Stimulated activated naive CD8-positive, alpha-beta T cell treated with anti-CD3 and anti-CD28 coated beads, Interleukin-15, Interleukin-2, amounts not matched to agents 100 ng/mL and 50 ng/mL, for 24 hours (primary cell): ENCODE results near the gene EFCAB11.

Source experiments
- H3K27ac Mint-ChIP-seq: one replicate; pipeline ENCODE4 v1.8.0; 2021; ENCODE audit warnings: mild to moderate bottlenecking, mixed read lengths
- H3K27me3 Mint-ChIP-seq: one replicate; pipeline ENCODE4 v1.8.0; 2021; ENCODE audit warnings: mixed read lengths
- H3K36me3 Mint-ChIP-seq: one replicate; pipeline ENCODE4 v1.8.0; 2021; ENCODE audit warnings: low read depth, mixed read lengths
- H3K4me1 Mint-ChIP-seq: one replicate; pipeline ENCODE4 v1.8.0; 2021; ENCODE audit warnings: low read depth, mixed read lengths
- H3K4me3 Mint-ChIP-seq: one replicate; pipeline ENCODE4 v1.8.0; 2021; ENCODE audit warnings: mild to moderate bottlenecking, mixed read lengths
- H3K9me3 Mint-ChIP-seq: one replicate; pipeline ENCODE4 v1.8.0; 2021; ENCODE audit warnings: mixed read lengths

The EFCAB11 gene

DNA sequence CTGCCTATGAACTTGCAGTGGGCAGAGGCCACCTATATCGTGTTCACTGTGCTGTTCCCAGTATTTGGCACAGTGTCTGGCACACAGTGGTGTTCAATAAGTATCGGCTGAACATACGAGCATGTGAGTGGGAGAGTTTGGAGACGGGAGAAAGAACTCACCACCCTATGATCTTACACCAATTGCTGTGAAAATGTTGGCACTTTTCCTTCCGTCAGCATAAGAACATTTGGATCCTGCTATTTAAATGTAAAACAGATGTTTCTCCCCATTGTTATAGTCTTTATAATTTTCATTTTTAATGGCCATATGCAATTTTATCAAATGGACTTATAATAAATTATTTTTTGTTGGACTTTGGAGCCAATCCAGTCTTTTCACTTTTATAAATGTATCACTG lies 144.4 kb downstream of the EFCAB11 start:
- Mint-ChIP-seq H3K27me3 (peaks cover 7% of the 10 kb centered on the region), H3K9me3 (no peaks in the 10 kb centered on the region), H3K27ac (no peak overlapping the region), H3K4me3 (no peak overlapping the region), H3K36me3 (no peaks in the 10 kb centered on the region), H3K4me1 (no peaks in the 10 kb centered on the region)

DNA sequence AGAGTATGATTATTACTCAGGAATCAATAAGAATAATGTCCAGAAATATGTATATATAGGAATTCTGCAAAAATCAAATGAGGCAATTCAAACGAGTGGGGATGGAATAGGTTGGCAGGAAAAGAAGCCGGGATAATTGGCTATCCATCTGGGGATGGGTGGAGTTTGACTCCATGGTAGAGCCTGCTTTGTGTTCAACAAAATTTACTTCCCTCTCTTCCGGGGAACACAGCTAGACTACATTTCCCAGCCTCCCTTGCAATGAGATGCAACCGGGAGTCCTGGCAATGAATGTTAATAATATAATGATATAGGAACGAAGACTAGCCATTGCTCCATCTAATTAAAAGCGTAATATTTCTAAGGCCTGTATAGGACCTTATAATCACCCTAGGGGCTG lies 146.6 kb downstream of the EFCAB11 start:
- Mint-ChIP-seq H3K27me3 (peaks cover 4% of the 10 kb centered on the region), H3K9me3 (no peaks in the 10 kb centered on the region), H3K4me3 (no peak overlapping the region), H3K4me1 (no peaks in the 10 kb centered on the region), H3K36me3 (no peaks in the 10 kb centered on the region), H3K27ac (no peak overlapping the region)

DNA sequence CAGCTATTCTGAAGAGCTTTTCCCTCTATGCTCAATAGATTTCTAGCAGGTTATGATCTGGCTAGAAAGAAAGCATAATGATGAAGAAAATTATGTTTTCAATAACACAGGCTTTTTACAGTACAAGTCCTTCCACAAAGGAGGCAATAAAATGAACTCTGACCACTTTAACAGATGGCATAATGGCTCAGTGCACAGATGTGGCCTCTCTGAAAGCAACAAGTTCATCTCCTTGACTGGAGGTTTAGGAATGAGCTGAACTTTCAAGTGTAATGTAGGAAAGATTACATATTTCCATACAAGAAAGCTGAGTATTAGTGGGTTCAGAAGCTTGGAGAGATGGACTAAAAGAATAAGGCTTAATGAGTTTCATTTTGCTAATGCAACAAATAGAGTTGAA lies 147.4 kb downstream of the EFCAB11 start:
- no peak overlapping the region for H3K27ac Mint-ChIP-seq
- H3K4me1 Mint-ChIP-seq, result no peaks in the 10 kb centered on the region
- no peak overlapping the region for H3K4me3 Mint-ChIP-seq
- no peaks in the 10 kb centered on the region for H3K36me3 Mint-ChIP-seq
- peaks cover 4% of the 10 kb centered on the region for H3K27me3 Mint-ChIP-seq
- H3K9me3 Mint-ChIP-seq, result no peaks in the 10 kb centered on the region

DNA sequence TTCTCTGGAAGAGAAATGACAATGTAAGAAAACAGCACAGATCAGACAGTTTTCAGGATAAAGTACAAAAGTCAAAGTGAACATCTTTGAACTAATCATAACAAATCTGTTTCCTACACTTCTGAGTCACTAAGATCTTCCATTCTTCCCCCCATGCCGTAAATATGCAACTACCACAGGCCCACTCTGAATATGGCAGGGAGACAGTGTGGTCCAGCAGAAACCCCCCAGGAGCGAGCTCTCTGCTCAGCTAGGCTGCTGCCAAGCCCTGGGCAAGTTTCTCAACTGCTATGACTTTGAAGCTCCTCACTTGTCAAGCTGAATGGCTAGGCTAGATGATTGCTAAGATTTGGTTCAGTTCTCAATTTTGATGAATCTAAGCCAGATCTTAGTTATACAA lies 148.1 kb downstream of the EFCAB11 start:
- no peaks in the 10 kb centered on the region for H3K9me3 Mint-ChIP-seq
- H3K4me1 Mint-ChIP-seq, result no peaks in the 10 kb centered on the region
- H3K27ac Mint-ChIP-seq, result no peak overlapping the region
- no peak overlapping the region for H3K4me3 Mint-ChIP-seq
- peaks cover 4% of the 10 kb centered on the region for H3K27me3 Mint-ChIP-seq
- H3K36me3 Mint-ChIP-seq, result no peaks in the 10 kb centered on the region

DNA sequence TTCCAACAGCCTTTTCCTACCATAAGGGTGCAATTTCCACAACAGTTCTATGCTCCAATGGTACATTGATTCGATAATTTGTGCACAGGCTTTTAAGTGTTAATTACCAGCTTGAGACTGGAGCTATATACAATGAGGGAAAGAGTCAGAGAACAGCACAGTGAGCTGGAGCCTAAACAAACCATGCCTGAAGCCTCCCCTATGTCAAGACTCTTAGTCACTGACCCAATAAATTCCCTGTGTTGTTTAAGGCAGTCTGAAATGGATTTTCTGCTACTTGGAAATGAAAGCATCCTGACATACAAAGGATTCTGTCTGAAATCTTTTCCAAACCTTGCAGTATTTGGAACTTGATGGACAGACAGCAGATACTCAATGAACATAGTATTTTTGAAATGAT lies 149.0 kb downstream of the EFCAB11 start:
- Mint-ChIP-seq H3K9me3 (no peaks in the 10 kb centered on the region), H3K4me1 (no peaks in the 10 kb centered on the region), H3K36me3 (no peaks in the 10 kb centered on the region), H3K4me3 (no peak overlapping the region), H3K27me3 (no peaks in the 10 kb centered on the region), H3K27ac (no peak overlapping the region)

DNA sequence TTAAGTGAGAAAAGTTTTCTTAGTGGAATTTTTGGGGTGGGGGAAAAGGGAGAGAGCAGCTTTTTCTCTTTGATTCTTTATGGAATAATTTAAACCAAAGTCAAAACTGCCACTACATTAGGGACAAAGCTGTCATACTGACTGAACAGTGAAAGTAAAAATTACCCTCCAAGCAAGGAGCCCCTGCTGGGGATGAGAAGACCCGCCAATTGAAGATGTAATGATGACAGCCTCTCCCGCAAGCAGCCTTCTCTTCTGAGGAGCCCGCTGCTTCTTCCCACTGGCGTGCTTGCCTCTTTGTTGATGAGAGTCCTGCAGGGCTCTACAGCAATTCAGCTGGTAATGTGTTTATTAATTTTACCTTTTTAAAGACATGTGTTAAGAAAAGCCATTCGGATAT lies 151.0 kb downstream of the EFCAB11 start:
- H3K4me1 Mint-ChIP-seq, result no peaks in the 10 kb centered on the region
- no peak overlapping the region for H3K27ac Mint-ChIP-seq
- no peak overlapping the region for H3K4me3 Mint-ChIP-seq
- H3K27me3 Mint-ChIP-seq, result no peaks in the 10 kb centered on the region
- H3K9me3 Mint-ChIP-seq, result no peaks in the 10 kb centered on the region
- H3K36me3 Mint-ChIP-seq, result no peaks in the 10 kb centered on the region

DNA sequence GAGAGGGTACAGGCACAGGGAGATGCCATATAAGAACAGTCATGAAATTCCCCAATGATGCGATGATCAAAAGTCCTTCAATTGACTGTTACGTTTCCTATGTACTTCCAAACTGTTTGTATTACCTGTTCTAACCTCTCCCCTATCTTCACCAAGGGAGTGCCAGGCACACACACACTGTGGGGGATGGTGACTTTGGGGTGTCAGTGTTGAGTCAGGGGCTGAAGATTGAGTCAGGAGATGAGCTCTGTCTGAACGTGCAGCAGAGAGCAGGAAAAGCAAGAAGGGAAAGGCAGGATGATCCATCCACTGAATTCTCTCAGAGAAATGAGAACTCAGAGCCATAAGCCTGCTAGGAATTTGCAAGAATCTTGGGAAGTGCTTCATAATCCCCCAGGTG lies 153.4 kb downstream of the EFCAB11 start:
- H3K27ac Mint-ChIP-seq, result no peak overlapping the region
- H3K36me3 Mint-ChIP-seq, result no peaks in the 10 kb centered on the region
- H3K27me3 Mint-ChIP-seq, result no peaks in the 10 kb centered on the region
- no peaks in the 10 kb centered on the region for H3K9me3 Mint-ChIP-seq
- no peak overlapping the region for H3K4me3 Mint-ChIP-seq
- no peaks in the 10 kb centered on the region for H3K4me1 Mint-ChIP-seq

DNA sequence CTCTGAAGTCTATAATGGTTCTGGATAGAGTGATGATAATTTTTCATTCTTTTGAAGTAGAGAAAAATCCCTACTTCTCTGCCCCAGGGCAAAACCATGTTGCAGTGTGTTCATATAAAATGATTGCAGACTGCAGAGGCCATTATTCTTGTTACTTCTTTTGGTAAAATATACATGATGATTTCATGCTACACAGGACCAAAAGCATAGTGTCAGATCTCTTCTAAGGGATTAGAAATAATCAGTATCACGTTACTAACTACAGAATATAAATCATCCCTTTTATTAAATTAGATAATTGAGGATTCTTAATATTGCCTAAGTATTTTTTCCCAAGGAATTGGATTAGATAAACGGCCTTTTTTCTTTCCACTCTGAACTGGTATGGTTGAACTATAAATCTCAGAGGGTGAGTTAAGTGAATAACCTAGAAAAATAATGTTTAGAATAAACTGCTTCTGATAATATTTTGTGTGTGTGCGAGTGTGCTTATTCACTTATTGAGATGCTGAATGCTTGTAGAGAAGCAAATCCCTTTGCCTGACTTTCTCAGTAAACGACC lies 156.2 kb downstream of the EFCAB11 start:
- H3K27me3 Mint-ChIP-seq, result no peaks in the 10 kb centered on the region
- no peaks in the 10 kb centered on the region for H3K36me3 Mint-ChIP-seq
- H3K27ac Mint-ChIP-seq, result no peak overlapping the region
- no peak overlapping the region for H3K4me3 Mint-ChIP-seq
- no peaks in the 10 kb centered on the region for H3K9me3 Mint-ChIP-seq
- no peaks in the 10 kb centered on the region for H3K4me1 Mint-ChIP-seq

DNA sequence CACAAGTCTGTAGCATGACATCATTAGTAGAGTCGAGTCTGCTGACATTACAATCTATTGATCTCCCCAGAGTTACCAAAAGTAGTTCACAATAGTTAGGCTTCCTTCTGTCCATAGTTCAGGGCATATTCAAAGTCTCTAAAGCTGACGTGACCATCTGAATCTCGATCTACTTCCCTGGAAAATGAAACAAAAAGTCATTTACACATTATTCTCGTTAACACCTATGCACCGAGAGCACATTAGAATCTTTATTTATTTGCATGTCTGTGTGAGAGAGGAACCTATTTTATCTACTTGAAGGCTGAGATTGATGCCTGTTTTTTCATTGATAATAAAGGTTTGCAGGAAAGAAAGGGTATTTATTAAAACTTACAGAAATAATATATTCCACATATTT lies 157.4 kb downstream of the EFCAB11 start:
- H3K27ac Mint-ChIP-seq, result no peak overlapping the region
- H3K36me3 Mint-ChIP-seq, result no peaks in the 10 kb centered on the region
- H3K27me3 Mint-ChIP-seq, result no peaks in the 10 kb centered on the region
- no peaks in the 10 kb centered on the region for H3K9me3 Mint-ChIP-seq
- no peak overlapping the region for H3K4me3 Mint-ChIP-seq
- no peaks in the 10 kb centered on the region for H3K4me1 Mint-ChIP-seq

DNA sequence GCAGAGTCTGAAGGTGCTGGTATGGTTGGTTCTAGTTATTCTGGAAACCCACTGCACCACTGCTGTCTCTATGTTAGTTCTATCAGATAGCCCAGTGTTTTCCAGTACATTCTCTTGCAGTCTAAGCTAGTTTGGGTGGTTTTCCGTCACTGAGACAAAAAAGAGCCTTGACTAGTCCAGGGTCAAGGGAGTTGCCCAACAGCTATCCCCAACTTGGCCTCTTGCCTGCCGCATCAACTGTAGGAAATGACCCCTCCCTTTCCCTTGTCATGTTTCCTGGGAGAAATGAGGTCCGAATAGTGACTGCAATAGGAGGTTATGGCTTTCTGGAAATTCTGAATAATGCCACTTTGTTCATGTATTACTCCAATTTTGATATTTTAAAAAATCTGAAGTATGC lies 160.4 kb downstream of the EFCAB11 start:
- Mint-ChIP-seq H3K4me1 (no peaks in the 10 kb centered on the region), H3K4me3 (no peak overlapping the region), H3K27me3 (no peaks in the 10 kb centered on the region), H3K36me3 (no peaks in the 10 kb centered on the region), H3K27ac (no peak overlapping the region), H3K9me3 (no peaks in the 10 kb centered on the region)

DNA sequence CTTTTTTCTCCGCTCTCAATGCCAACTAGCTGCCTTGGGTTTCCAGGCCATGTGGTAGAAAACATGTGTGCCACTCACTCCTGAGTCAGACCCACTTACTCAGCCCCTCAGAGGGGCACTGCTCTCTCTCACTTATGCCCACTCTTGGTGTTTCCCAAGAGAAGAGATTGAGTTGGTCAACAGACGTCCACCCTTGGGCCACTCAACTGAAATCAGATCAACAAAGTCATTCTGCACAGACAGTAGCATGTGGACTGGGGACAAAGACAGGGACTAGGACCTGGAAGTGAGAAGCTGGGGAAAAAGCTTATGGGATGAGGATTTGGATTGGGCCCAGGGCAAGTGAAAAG lies 161.2 kb downstream of the EFCAB11 start:
- Mint-ChIP-seq H3K4me3 (no peak overlapping the region), H3K27me3 (no peaks in the 10 kb centered on the region)

DNA sequence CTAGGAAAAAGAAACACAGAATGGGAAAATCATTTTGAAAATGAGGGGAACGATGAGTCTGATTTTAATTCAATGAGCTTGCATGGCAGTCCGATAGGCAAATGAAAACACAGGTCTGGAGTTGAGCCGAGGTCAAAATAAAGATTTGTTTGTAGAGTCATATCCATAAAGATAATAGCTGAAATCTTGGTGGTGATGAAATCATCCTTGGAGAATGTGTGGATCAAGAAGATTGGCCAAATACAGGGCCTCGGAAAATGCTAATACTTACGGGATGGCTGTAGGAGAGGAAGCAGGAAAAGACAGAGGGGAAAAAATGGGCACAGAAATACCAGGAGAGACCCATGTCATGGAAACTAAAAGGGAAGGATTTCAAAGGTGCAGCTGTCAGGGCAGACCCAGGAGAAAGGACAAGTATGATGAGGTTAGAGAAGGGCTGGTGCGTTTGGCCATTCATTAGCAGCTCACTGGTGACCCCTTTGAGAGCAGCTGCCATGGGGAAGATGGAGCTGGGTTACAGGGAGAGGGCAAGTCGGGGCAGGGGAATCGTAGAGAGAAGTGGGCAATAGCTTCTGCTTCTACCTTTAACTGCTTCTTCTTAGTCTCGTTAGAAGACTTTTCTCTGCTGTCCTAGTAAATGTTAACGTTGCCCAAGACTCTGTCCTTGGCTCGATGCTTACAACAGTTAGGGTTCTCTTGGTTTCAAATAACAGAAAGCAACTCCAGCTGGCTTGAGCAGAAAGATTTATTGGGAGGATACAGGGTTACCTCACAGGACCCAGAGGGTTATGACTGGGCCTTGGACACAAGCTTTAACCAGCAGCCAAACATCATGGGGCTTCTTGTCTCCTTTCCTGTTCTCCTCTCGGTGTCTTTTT lies 161.8 kb downstream of the EFCAB11 start:
- Mint-ChIP-seq H3K9me3 (no peaks in the 10 kb centered on the region), H3K27ac (no peak overlapping the region), H3K4me1 (no peaks in the 10 kb centered on the region), H3K36me3 (no peaks in the 10 kb centered on the region), H3K4me3 (no peak overlapping the region), H3K27me3 (no peaks in the 10 kb centered on the region)

More for the DNA sequence above, 161.2 kb downstream of the EFCAB11 start:
- Mint-ChIP-seq H3K9me3 (no peaks in the 10 kb centered on the region), H3K4me1 (no peaks in the 10 kb centered on the region), H3K27ac (no peak overlapping the region), H3K36me3 (no peaks in the 10 kb centered on the region)

DNA sequence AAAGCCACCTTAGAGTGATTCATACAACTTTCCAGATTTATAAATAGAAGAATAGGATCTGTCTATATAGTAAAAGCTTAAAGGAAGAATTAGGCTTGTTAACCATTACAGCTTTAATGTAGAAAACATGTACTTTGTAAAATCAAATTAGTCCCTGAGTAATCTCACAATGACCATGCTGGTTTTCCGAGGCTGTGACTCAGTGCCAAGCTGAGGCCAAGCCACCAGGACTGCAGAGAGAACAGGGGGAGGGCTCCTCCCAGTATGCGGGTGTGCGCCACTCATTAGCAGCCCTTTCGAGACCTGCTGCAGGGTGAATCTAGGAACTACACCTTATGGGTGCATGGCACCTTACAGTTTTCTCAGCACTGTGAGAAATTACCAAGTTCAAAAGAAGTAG lies 167.0 kb downstream of the EFCAB11 start:
- Mint-ChIP-seq H3K4me3 (no peak overlapping the region), H3K9me3 (no peaks in the 10 kb centered on the region), H3K27me3 (no peaks in the 10 kb centered on the region), H3K4me1 (no peaks in the 10 kb centered on the region), H3K27ac (no peak overlapping the region), H3K36me3 (no peaks in the 10 kb centered on the region)

DNA sequence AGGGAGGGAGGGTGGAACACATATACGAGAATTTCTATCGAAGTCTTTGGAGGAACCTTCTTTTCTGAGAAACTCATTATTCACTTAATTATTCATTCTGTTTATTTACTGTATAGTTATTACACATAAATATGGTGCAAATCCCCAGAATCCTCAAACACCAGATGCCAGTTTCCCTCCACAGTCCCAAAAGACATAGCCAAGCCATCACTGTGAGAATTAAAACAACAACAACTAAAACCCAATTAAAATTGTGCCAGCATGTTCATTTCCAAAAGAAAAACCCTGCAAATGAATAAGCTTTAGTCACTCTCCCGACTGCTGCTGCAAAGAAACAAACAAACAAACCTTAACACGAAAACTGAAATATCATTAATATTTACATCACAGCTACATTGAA lies 173.5 kb downstream of the EFCAB11 start:
- Mint-ChIP-seq H3K36me3 (no peaks in the 10 kb centered on the region), H3K9me3 (no peaks in the 10 kb centered on the region), H3K27ac (no peak overlapping the region)

DNA sequence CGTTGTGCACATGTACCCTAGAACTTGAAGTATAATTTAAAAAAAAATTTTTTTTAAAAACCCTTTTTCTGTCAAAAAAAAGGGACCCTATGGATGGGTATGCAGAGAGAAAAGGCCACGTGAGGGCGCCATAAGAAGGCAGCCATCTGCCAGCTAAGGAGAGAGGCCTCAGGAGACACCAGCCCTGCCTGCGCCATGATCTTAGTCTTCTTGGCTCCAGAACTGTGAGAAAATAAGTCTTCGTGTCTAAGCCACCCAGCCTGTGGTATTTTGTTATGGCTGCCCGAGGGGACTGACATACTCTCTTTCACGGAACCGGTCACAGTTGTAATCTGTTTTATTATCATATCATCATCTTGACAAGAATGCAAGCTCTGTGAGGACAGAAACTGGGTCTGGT lies 174.8 kb downstream of the EFCAB11 start:
- Mint-ChIP-seq H3K4me3 (no peak overlapping the region), H3K27ac (no peak overlapping the region), H3K36me3 (no peaks in the 10 kb centered on the region), H3K9me3 (no peaks in the 10 kb centered on the region), H3K27me3 (no peaks in the 10 kb centered on the region), H3K4me1 (no peaks in the 10 kb centered on the region)

More for the DNA sequence above, 173.5 kb downstream of the EFCAB11 start:
- no peaks in the 10 kb centered on the region for H3K4me1 Mint-ChIP-seq
- no peak overlapping the region for H3K4me3 Mint-ChIP-seq
- no peaks in the 10 kb centered on the region for H3K27me3 Mint-ChIP-seq

DNA sequence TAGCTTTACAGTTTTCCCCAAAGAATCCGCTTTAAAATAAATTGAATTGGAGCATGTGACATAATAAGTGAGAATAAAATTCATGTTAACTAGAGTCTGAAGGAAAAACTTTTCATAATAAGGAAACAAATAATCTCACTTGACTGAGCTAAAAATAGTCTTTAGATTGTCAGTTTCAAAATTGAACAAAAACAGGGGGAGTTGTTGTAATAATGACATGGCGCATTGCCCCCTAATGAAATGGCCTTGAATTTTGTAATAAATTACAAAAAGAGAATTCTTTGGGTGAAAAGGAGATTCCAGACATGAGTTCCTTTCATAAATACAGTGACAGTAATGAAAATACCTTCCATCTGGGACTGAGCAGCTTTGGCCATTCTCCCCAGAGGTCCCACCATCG lies 178.6 kb downstream of the EFCAB11 start:
- Mint-ChIP-seq H3K4me3 (no peak overlapping the region), H3K9me3 (no peaks in the 10 kb centered on the region), H3K27ac (no peak overlapping the region), H3K4me1 (peaks cover 16% of the 10 kb centered on the region), H3K27me3 (peaks cover 6% of the 10 kb centered on the region), H3K36me3 (no peaks in the 10 kb centered on the region)
